CD4-positive, alpha-beta T cell treated with Interleukin-17A for 1 hour (primary cell): ENCODE results near the gene SYT9.

Experiments
- DNase-seq: peaks from one replicate; pipeline ENCODE4 v3.0.0-alpha.2; 2020

The SYT9 gene, protein sequence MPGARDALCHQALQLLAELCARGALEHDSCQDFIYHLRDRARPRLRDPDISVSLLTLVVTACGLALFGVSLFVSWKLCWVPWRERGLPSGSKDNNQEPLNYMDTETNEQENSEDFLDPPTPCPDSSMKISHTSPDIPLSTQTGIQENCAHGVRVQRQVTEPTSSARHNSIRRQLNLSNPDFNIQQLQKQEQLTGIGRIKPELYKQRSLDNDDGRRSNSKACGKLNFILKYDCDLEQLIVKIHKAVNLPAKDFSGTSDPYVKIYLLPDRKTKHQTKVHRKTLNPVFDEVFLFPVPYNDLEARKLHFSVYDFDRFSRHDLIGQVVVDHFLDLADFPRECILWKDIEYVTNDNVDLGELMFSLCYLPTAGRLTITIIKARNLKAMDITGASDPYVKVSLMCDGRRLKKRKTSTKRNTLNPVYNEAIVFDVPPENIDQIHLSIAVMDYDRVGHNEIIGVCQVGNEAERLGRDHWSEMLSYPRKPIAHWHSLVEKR

DNA sequence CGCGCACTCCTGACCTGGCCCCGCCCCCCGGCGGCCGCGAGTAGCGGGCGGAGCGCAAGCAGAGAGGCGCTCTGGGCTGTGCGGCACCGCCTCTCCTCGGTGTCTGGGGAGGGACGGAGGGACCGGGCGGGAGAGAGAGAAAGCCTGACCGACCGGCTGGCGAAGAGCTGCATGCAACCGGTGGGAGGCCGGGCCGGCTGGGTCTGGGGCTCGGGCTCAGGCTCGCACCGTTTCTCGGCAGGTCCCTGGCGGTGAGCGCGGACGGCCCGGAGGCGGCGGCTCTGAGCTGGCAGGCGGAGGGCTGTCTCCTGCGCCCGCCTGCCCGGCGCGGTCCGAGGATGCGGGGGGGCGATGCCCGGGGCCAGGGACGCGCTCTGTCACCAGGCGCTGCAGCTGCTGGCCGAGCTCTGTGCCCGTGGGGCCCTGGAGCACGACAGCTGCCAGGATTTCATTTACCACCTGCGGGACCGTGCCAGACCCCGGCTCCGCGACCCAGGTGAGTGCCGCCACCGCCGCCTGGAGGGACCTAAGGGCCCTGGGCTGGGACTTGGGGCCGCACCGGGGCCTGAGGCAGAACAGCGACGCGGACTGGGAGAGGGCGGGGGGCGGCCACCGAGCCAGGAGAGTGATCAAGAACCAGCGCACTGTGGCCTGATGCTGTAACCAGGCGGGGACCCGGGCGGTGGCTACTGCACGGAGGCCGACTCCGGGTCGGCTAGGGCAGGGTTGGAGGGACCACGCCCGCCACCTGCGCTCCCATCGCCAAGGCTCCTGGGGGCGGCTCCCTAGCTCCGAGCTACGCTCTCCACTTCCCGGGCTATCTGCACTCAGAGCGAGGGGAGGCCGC, at the start of gene SYT9:
Gene SYT9 (plus strand): TSS at position 69 of the 847 bp plus-strand sequence. CDS start 283 bp downstream, at position 352.
- DNase-seq = no peak

DNA sequence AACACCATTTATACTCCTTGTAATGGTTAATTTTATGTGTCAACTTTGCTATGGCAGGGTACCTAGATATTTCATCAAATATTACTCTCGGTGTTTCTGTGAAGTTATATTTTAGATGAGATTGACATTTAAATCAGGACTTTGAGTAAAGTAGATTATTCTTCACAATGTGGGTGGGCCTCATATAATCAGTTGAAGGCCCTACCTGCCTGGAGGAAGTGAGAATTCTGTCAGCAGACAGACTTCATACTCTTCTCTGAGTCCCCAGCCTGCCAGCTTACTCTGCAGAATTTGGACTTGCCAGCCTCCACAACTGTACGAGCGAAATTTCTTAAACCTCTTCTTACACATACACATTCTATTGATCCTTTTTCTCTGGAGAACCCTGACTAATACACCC, 49.3 kb upstream of the SYT9 start:
- DNase-seq = no peak

DNA sequence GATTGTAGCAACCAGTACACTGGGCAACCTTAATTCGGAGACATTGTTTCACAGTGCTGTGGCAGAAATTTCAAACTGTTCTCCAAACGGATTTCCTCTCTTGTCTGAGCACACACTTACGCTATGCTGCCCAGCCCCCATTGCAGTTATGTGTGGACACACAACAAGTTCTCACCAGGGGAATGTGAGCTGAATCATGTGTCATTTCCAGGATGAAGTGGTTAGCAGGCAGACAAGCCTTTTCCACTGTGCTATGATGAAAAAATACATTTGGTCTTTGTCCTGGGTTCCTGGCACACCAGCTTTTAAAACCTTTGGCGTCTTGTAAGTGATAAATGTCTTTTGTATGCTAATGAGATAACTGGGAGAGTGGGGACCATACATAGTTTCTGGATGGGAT, 46.9 kb upstream of the SYT9 start:
- DNase-seq = no peak

DNA sequence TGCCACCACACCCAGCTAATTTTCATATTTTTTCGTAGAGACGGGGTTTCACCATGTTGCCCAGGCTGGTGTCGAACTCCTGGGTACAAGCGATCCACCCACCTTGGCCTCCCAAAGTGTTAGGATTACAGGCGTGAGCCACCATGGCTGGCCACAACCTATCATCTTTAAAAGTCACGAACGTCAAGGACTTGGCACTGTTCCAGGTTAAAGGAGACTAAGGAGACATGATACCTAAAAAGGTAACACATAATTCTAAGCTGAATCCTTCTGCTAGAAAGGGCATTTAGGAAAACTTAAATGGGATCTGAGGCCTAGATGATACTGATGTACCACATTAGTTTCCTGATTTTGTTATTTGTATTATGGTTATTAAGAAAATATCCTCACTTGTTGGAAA, 43.3 kb upstream of the SYT9 start:
- DNase-seq = no peak

DNA sequence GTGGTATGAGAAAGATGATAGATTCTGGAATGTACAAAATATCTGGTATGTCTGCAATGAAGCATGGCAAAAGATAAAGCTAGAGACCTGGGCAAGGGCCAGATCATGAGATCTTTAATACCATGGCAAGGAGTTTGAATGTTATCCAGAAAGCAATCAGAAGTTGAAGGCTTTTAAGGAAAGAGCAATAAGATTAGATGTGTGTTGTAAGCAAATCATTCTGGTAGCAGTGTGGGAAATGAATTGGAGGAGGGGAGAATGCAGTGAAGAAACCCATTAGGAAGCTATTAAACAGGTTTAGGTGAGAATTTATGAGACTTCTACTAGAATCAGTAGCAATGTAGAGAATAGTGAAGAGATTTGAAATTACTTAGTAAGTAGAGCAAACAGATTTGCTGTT, 32.2 kb upstream of the SYT9 start:
- no peak for DNase-seq

DNA sequence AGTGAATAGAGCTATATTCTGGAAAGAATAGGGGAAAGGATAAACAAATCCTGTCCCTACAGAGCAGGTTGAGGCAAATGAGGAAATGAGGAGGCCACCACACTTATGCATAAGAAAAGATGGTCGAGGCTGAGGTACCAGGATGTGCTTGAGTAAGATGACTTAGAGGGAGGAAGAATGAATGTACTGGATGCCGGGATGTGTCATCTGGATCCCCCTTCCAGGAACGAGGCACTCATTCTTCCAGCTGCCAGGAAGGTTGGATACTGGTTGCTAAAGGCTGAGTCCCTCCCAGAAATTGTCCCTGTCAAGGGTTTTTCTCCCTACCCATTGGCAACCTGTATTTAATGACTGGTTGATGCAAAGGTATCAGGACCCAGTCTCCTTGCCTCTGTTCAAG, 31.1 kb upstream of the SYT9 start:
- no peak for DNase-seq

DNA sequence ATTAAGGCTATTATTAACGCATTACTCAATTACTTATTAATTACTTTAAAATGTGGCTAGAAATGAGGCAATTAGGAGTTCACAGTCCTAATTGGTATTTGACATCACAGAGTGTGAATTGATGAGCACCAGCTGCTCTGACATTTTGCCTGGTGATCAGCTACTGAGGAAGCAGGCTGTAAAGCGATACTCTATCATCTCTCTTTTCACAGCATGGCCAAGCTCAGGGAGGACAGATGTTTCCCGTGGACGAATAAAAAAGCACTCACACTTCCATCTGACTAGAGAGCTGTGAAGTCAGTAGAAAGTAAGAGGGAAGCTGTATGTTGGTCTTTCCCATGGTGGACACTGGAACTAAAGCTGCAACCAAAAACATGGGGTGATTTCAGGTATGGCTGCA, 29.1 kb upstream of the SYT9 start:
- DNase-seq = no peak

DNA sequence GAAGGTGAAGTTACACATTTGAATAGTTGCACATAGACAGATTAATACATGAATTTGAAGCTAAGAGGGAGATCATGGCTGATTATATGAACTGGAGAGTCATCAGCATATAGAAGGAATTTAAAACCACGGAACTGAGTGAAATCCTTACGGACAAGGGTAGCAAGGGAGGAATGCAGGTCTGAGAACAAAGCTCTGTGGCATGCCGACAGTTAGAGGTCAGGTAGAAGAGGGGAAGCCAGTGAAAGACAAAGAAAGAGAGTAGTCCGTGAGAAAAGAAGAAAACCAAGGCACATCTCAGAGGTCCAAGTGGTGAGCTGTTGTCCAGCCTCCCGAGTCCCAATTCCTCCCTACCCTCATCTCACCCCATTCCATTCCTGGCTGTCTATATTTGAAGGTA, 11.8 kb upstream of the SYT9 start:
- no peak for DNase-seq

DNA sequence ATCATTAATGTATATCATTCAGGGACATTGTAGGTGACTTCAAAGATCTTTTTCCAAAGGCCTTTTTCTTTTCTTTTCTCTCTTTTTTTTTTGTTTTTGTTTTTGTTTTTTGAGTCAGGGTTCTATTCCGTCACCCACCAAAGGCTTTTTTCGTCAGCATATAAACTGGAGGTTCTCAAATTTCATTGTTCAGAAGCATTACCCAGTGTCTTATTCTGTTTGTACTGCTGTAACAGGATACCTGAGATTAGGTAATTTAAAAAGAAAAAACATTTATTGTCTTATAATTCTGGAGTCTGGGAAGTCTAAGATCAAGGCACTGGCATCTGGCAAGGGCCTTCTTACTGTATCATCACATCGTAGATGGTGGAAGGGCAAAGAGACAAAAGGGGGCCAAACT, 6.4 kb upstream of the SYT9 start:
- DNase-seq = no peak

DNA sequence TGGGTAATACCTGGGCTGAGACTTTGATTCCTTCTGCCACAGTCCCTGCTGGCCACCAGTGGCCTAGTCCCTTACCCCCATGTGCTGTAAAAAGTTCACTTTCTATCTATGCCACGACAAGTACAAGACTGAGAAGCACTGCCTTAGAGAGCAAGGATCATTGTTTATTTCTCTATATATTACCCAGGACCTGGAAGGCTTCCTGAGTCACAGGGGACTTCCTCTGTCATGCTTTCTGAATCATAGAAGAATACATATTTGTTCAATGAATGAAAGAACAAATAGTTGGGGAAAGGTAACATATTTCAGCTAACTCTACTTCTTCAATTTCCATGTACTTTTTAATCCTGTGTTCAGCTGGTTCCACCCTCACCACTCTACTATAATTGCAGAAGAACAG, 5.5 kb upstream of the SYT9 start:
- no peak for DNase-seq

DNA sequence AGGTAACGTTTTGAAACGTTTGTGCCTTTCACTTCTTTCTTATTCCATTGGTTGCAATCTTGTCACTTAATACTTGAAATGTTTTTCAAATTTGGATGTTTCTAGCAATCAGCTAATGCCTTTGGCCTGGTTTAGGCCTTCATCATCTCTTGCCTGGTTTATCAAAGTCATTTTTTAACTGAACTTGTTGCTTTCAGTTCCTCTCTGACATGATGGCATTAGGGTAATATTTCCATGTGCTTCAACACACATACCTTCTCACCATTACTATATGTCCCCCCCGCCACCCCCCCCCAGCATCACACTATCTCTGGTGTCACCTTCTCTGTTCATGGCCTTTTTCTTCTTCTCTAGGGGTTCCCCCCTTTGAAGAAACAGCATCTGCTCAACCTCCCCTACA, 1.5 kb upstream of the SYT9 start:
- no peak for DNase-seq

DNA sequence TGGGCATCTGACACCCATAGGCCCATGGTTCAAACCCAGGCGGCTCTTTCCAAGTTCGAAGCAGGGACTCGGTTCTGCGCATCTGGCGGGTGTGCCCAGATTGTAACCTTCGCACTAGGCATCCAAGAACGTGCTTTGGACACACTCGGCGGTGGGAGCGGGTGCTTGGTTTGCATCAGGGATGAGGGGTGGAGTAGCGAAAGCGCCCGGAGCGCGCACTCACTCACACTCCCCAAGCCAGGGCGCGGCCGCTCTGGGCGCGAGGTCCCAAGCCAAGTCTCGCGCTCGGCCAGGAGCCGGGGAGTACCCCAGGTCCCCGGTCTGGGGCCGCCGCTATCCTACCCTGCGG, 243 bp upstream of the SYT9 start:
- DNase-seq = no peak

DNA sequence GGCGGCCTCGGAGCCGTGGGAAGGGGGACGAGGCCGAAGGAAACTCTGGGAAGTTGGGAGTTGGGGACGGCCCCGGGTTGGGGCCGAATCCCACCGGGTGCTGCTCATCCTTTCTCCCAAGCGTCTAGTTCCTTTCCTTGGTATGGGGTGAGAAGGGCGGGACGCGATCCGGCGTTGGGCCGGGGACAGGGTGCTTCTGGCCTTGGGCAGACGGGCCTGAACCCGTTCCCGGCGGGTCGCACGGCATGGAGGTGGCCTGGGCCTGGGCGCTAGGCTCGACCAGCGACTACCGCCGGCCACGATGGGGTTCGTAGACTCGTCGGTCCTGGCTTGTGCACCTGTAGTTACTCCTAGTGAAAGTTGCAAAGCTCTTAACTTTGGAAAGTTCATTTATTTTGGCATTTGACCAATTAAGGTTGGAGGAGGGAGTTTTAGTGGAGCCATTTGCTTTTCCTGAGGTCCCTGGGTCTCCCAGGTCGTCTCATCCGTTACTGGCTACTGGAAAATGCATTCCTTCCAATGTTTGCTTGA, 1.0 kb downstream of the SYT9 start:
- DNase-seq = no peak

DNA sequence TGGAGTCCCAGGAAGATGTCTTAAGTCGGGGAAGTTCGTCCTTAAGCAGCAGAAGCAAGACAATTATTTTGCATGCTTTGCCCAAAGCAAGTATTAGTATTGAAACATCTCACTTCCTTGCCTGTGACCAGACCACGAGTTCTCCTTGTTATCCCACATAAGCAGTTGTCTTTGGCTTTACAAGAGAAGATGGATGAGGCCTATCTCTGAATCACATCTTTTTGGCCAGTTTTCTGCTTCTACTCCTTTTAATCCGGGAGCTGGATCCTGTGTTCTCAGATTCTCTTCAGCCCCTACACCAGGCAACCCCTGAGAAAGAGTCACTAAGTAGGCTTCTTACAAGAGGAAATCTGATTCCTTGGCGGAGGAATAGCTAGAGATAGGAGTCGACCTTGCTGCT, 2.1 kb downstream of the SYT9 start:
- no peak for DNase-seq

DNA sequence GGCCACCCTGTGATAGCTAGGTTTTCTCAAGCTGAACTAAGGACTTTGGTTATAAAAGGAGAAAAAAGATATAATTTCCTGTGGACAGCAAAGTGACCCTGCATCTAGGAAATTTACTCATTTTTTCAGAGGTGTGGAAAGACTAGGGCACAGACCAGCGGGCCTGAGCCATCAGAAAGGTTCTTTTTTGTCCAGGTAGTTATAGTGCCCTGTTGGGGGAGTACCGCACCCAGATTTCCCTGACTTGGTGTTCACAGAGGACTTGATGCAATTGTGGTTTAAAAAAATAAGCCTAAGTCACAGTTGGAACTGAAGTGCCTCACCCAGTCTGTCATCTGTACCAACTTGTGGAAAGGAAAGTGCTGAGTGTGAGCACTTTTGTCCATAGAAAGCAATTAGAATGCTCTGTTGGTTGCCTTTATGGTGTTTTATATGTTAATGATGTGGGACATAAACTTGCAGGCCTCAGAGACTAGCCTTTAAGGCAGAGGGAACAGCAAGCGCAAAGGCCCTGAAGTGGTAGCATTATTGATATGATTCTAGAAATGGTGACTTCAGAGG, 3.1 kb downstream of the SYT9 start:
- no peak for DNase-seq

DNA sequence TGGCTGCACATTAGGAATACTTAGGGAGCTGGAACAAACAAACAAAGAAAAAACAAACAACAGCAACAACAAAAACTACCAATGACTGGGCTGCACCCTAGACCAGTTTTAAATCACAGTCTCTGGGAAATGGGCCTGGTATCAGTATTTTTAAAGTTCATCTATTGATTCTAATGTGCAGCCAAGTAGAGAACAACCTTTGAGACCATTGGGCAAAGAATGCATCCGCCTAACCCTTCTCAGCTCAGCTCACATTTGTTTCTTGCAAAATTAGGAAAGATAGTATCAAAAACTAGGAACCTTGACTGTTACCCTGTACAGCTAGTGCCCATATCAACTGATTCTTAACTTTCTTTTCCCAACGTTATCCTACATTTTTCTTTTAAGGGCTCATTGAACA, 5.2 kb downstream of the SYT9 start:
- no peak for DNase-seq

DNA sequence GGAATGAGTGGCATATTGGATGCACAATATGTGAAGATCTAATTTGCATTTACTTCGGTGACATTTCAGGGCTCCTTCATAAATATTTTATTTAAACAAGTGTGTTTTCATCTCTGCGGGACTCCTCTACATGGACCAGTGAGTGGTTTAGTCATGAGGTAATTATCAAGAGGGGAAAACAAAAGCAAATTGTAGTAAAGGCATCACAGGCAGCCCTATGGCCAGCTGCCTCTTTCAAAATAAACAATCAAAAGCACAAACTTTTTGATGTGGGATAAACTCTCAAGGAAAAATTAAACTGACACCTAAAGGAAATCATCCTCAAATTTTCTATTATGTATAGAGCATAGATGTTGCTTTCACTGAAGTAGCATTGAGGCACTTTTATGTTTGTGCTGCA, 6.0 kb downstream of the SYT9 start:
- no peak for DNase-seq

DNA sequence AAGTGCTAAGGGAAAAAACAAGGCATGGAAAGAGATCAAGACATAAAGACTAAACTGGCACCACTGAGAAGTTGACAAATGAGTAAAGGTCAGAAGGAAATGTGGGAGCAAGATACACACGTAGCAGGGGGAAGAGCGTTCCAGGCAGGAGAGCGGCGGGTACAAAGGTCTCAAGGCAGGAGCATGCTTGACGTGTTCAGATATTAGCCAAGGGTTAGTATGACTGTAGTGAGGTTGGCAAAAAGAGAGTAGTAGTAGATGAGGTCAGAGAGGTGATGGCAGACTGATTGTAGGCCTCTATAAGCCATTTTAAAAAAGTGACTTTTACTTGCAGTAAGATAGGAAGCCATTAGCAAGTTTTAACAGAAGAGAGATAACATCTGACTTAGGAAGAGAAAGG, 9.9 kb downstream of the SYT9 start:
- no peak for DNase-seq

DNA sequence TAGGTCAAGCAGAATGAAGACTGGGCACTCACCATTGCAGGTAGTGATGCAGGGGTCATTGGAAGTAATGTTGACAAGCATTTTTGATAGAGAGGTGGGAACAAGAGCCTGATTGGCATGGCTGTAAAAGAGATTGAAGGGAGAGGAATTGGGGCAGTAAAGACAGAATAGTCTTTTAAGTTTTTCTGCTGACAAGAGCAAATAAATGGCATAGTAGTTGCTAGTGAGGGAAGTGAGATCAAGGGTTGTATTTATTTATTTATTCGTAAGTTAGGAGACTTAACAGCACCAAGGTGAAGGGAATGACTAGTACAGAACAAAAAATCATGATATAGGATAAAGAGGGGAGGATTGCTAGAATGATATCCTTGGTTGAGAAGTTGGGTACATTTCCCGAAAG, 11.0 kb downstream of the SYT9 start:
- no peak for DNase-seq

DNA sequence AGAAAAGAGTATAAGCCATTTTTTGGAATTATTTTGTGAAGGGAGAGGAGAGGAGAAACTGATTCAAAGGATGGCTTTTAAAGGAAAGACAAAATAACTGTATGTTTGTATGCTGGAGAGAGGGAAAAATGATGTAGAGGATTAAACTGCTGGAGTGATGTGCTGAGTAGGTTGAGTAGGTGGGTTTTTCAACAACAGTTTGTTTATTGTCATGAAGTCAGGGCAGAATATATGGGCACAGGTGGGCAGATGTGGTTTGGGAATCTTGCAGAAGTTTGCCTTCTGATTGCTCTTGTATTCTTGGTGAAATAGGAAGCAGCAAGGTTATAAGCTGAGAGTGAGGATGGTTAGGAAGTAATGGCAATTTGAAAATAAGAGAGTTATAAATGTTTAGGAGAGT, 12.1 kb downstream of the SYT9 start:
- DNase-seq = no peak

DNA sequence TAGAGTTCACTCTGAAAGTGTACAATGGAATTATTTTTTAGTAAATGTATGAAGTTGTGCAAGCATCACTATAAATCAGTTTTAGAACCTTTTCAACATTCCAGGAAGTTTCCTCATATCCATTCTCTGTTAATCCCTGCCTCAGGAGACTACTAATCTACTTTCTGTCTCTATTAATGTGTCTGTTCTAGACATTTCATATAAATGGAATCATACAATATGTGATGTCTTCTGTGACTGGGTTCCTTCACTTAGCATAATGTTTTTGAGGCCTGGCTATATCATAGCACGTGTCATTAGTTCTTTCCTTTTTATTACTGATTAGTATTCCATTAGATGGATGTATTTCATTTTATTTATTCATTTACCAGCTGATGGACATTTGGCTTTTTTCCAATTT, 17.1 kb downstream of the SYT9 start:
- DNase-seq = no peak

DNA sequence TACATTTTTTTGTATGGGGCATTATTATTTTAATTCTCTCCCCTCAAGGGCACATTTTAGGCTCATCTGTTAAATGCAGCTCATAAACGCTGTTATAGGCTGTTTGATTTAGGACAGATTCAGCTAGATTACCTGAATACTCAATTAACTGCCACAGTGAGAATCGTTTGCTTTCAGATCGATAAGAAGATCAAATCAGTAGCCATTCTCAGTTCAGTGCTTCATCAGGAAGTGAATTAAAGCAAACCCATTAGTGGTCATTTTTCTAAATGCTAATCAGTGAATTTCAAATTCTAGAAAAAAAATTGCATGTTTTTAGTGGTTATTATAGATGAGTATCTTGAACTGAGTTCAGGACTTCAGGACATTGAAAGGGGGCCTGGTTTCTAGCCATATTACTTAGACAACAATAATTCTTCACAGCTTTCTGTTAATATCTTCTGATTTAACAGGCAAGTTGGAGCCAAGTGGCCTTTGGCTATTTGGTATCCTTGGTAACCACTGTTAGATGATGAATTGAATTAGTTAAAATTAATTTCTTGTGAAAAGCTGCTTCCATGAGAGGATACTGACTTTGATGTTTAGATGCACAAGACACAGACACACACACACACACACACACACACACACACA, 18.6 kb downstream of the SYT9 start:
- no peak for DNase-seq

DNA sequence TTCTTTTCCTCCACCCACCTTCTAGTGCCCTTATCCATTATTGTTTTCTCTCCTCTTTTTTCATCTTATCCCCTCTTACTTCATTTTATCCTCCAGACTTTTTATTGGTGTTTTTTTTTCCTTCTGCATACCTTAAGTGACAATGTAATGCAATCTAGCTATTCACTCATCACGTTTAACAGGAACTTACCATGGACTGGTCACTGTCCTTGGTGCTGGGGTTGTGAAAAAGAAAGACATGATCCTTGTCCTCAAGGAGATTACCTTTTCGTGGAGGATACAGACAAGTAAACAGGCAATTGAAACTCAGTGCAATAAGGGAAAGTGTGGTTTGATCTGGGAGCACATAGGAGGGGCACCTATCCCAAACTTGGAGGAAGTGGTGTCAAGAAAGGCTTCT, 20.7 kb downstream of the SYT9 start:
- DNase-seq = no peak
